ENCODE data around the gene SH2B3. TPM values are rescaled to one million over a fixed set of nuclear protein-coding genes. Genes with fewer than 3 reads are reported as not detected.

Gene SH2B3
- total and polyA plus RNA-seq, 2 of the 13 experiments (the other 11 are each of a cell fraction or from before 2014, with no cell fraction given) = 6.8 to 6.9 TPM

- TF ChIP-seq AKAP8 (CRISPR knock-in tag; IDR thresholded peaks at IDR 0.05) (0 out of 2 replicates have a peak, but pooled peaks have one; percentile 17), HOXA5 (CRISPR knock-in tag; IDR thresholded peaks at IDR 0.05) (0 out of 2 replicates have a peak, but pooled peaks have one; percentile 14), NR2F6 (IDR thresholded peaks at IDR 0.05) (no peak), NR2F6 (CRISPR knock-in tag; IDR thresholded peaks at IDR 0.05) (peak; percentile 37; the same call in 1 of the 2 replicates), CAMTA2 (CRISPR knock-in tag; IDR thresholded peaks at IDR 0.05; ENCODE audit: borderline replicate concordance) (0 out of 2 replicates have a peak, but pooled peaks have one; percentile 68), ZBTB37 (CRISPR knock-in tag; IDR thresholded peaks at IDR 0.05) (0 out of 2 replicates have a peak, but pooled peaks have one; percentile 26), ZNF773 (CRISPR knock-in tag; IDR thresholded peaks at IDR 0.05; ENCODE audit: borderline replicate concordance) (no peak), ERF (CRISPR knock-in tag; IDR thresholded peaks at IDR 0.05) (peak; percentile 71; the same call in 1 of the 2 replicates), ZNF577 (CRISPR knock-in tag; IDR thresholded peaks at IDR 0.05; ENCODE audit: borderline replicate concordance, low read depth) (no peak)
Measured at GRCh38 chr12:111361073-111361716, 44.5 kb upstream of the SH2B3 start (continued).

GRCh38 chr12:111361717-111362576 is 43.8 kb upstream of the SH2B3 start:
- Histone ChIP-seq H3K9ac (ENCODE audit: insufficient read depth, low read depth, low read length) (peak overlapping the region; percentile 34; the same call in 1 of the 2 replicates), H3K36me3 (replicated peaks in 1 of 2; ENCODE audit: control insufficient read depth in 1 of 2, insufficient read depth in 2 of 2, low read length in 2 of 2) (peaks cover 7 to 29% of the 10 kb centered on the region in 2 experiments), H3K4me1 (ENCODE audit: insufficient read depth, low read length) (peaks cover 63% of the 10 kb centered on the region), H3K27ac (ENCODE audit: extremely low read length, insufficient read depth, low read length) (peak overlapping the region; percentile 41), H3K9me3 (ENCODE audit: low read length) (no peaks in the 10 kb centered on the region), H3K4me2 (ENCODE audit: low read depth, low read length) (peak overlapping the region; percentile 69), H3K79me2 (ENCODE audit: insufficient read depth, low read length) (peaks cover 8% of the 10 kb centered on the region), H4K20me1 (ENCODE audit: insufficient read depth, low read length) (peaks cover 16% of the 10 kb centered on the region; the same call in 1 of the 2 replicates), H2AFZ (ENCODE audit: low read length) (no peak overlapping the region), H3K4me3 (replicated peaks in 1 of 3; ENCODE audit: insufficient read depth in 1 of 3, low read depth in 2 of 3, low read length in 3 of 3) (peak overlapping the region in 2 of 3 experiments; percentile 29 to 55; a peak in 2 of 6 replicates), H3K27me3 (ENCODE audit: control insufficient read depth in 1 of 2, insufficient read depth in 2 of 2, low read length in 2 of 2) (no peaks in the 10 kb centered on the region)
- peak; percentile 39 for DNase-seq (ENCODE audit: low spot score)
- 20% methylated on average over 3 of the region's 18 CpGs for WGBS (ENCODE audit: low lambda C conversion rate)
- ChIA-PET POLR2A (interaction anchor here (0.6 to 1.1 kb wide), 3 partner anchors 27 to 43 kb away, joined by 3 read pairs; no protein-coding TSS in a partner anchor), CTCF (ENCODE audit: low intra/inter-chr PET ratio, low total read pairs) (no interaction called here)
- no TSS peak for BruUV-seq (replicated peaks)
- ATAC-seq = peak; percentile 61
- no peak for FAIRE-seq
- intact Hi-C loops (cut with micrococcal nuclease; ENCODE audit: unreplicated experiment) = no loop called here
- in situ Hi-C loops (cut with HindIII; ENCODE audit: extremely low pct_ligation_motif_present, low pct_unique_long_range_greater_than_20kb) = no loop called here
- TF ChIP-seq NBN (conservative IDR thresholded peaks at IDR 0.05) (no peak), ZFP41 (CRISPR knock-in tag; IDR thresholded peaks at IDR 0.05; ENCODE audit: borderline replicate concordance) (no peak), PHB2 (IDR thresholded peaks at IDR 0.05; ENCODE audit: partially characterized antibody) (no peak), STAT5B (CRISPR knock-in tag; IDR thresholded peaks at IDR 0.05) (no peak), SALL1 (CRISPR knock-in tag; IDR thresholded peaks at IDR 0.05) (no peak), MAFG (CRISPR knock-in tag; IDR thresholded peaks at IDR 0.05) (no peak), HINFP (CRISPR knock-in tag; IDR thresholded peaks at IDR 0.05; ENCODE audit: low read depth) (no peak), NR0B2 (CRISPR knock-in tag; IDR thresholded peaks at IDR 0.05) (no peak), ZNF292 (CRISPR knock-in tag; IDR thresholded peaks at IDR 0.05; ENCODE audit: borderline replicate concordance, low read depth) (0 out of 2 replicates have a peak, but pooled peaks have one; percentile 17), ZNF333 (CRISPR knock-in tag; IDR thresholded peaks at IDR 0.05; ENCODE audit: borderline replicate concordance) (no peak), CHCHD3 (CRISPR knock-in tag; IDR thresholded peaks at IDR 0.05) (no peak)

Data from HepG2 (cell line).